Measurements from ENCODE around the gene CRYZL1. TPM values are rescaled to one million over a fixed set of nuclear protein-coding genes. Genes with fewer than 3 reads are reported as not detected.

Gene CRYZL1
- total and polyA plus RNA-seq, 2 donors (not counting 1 experiment from before 2014, with no cell fraction given): 30.6 to 60.6 TPM

DNA sequence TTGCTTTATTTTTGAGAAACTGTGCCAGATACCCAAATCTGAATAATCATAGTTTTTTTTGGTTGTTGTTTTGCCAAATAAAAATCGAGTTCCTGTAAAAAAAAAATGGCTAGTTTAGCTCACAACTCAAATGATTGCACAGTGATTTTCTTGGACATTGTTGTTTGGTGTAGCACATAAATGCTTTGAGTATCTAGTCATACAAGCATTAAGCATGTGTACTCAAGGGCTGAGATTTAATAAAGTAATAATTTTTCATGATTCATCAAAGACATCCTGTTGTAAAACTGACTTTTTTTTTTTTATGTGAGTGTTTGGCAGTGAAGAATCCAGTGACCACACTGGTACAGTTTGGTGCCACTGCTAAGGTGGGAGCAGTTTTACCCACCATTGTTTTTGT, 19.6 kb upstream of the CRYZL1 start:
- intact Hi-C loops (cut with micrococcal nuclease): no loop called here
- ATAC-seq (ENCODE audit: low read depth): no peak
- no peaks in the 10 kb centered on the region for H3K4me1 Mint-ChIP-seq

DNA sequence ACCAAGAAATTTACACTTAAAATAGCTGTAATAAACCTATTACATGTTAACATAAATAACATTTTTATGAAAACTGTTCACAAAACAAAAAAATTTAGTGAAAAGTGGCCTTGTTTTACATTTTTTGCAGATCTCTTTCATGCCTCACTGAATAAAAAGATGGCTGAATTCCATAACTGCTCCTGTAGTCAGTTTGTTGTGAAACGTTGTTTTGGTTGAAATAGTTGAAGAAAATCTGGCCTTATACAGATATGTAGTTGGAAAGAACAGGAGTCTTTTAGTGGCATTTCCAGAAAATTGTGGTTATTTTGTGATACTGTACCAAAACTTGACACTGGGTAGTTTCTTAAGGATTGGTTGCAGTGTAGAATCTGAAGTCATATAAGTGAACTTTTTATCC, 18.9 kb upstream of the CRYZL1 start:
- no peaks in the 10 kb centered on the region for H3K9me3 ChIP-seq (ENCODE audit: control extremely low read depth in 1 of 3, control insufficient read depth in 2 of 3, insufficient read depth in 1 of 3, low read length in 2 of 3)
- CTCF ChIA-PET: interaction anchor here (0.5 kb wide), 1 partner anchor 1053 kb away, joined by 3 read pairs; no protein-coding TSS in a partner anchor
- 100% methylated on average over 1 of the region's 1 CpG for WGBS (ENCODE audit: insufficient coverage)
- TF ChIP-seq EZH2 (IDR thresholded peaks at IDR 0.05; ENCODE audit: borderline replicate concordance, insufficient read depth, low read depth, low read length, poor library complexity, severe bottlenecking): no peak
- TF ChIP-seq, protein P1, sequence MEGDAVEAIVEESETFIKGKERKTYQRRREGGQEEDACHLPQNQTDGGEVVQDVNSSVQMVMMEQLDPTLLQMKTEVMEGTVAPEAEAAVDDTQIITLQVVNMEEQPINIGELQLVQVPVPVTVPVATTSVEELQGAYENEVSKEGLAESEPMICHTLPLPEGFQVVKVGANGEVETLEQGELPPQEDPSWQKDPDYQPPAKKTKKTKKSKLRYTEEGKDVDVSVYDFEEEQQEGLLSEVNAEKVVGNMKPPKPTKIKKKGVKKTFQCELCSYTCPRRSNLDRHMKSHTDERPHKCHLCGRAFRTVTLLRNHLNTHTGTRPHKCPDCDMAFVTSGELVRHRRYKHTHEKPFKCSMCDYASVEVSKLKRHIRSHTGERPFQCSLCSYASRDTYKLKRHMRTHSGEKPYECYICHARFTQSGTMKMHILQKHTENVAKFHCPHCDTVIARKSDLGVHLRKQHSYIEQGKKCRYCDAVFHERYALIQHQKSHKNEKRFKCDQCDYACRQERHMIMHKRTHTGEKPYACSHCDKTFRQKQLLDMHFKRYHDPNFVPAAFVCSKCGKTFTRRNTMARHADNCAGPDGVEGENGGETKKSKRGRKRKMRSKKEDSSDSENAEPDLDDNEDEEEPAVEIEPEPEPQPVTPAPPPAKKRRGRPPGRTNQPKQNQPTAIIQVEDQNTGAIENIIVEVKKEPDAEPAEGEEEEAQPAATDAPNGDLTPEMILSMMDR (IDR thresholded peaks at IDR 0.05): no peak
- Mint-ChIP-seq H3K4me3 (no peak overlapping the region), H3K9me3 (ENCODE audit: insufficient read depth) (no peaks in the 10 kb centered on the region), H3K27me3 (peaks cover 22% of the 10 kb centered on the region), H3K4me1 (no peaks in the 10 kb centered on the region), H3K27ac (no peak overlapping the region)
- H3K27ac ChIP-seq (ENCODE audit: low read length in 2 of 2): no peak overlapping the region
- H2AFZ ChIP-seq (ENCODE audit: insufficient read depth, low read depth, low read length, poor library complexity, severe bottlenecking): no peak overlapping the region
- H3K36me3 ChIP-seq (replicated peaks in 1 of 2; ENCODE audit: control extremely low read depth in 1 of 2, control insufficient read depth in 1 of 2, extremely low read depth in 1 of 2, insufficient read depth in 2 of 2, low read length in 1 of 2): no peaks in the 10 kb centered on the region
- intact Hi-C loops (cut with micrococcal nuclease): no loop called here
- H3K9ac ChIP-seq (ENCODE audit: low read length): no peak overlapping the region
- POLR2A ChIA-PET: no interaction called here
- no peak for DNase-seq
- no peak for ATAC-seq (ENCODE audit: low read depth)
- H3K4me1 ChIP-seq (ENCODE audit: control insufficient read depth in 2 of 2, insufficient read depth in 2 of 2, low read length in 2 of 2): no peaks in the 10 kb centered on the region
- H3K27me3 ChIP-seq (replicated peaks in 1 of 4; ENCODE audit: control extremely low read depth in 1 of 4, control insufficient read depth in 3 of 4, insufficient read depth in 4 of 4, low read length in 3 of 4): no peaks in the 10 kb centered on the region
- H3K4me3 ChIP-seq (ENCODE audit: control extremely low read depth in 1 of 5, extremely low read depth in 1 of 5, insufficient read depth in 1 of 5, low read depth in 2 of 5, low read length in 4 of 5): no peak overlapping the region
- H4K20me1 ChIP-seq (ENCODE audit: control insufficient read depth, insufficient read depth, low read length, poor library complexity, severe bottlenecking): no peaks in the 10 kb centered on the region
- no peak overlapping the region for H3K4me2 ChIP-seq (replicated peaks; ENCODE audit: low read depth, low read length, poor library complexity, severe bottlenecking)
- no peaks in the 10 kb centered on the region for H3K79me2 ChIP-seq (ENCODE audit: control insufficient read depth, insufficient read depth, low read length)

More for the DNA sequence above, 19.6 kb upstream of the CRYZL1 start:
- Histone ChIP-seq H3K4me3 (ENCODE audit: control extremely low read depth in 1 of 5, extremely low read depth in 1 of 5, insufficient read depth in 1 of 5, low read depth in 2 of 5, low read length in 4 of 5) (no peak overlapping the region), H3K9ac (ENCODE audit: low read length) (no peak overlapping the region), H4K20me1 (ENCODE audit: control insufficient read depth, insufficient read depth, low read length, poor library complexity, severe bottlenecking) (no peaks in the 10 kb centered on the region), H3K36me3 (replicated peaks in 1 of 2; ENCODE audit: control extremely low read depth in 1 of 2, control insufficient read depth in 1 of 2, extremely low read depth in 1 of 2, insufficient read depth in 2 of 2, low read length in 1 of 2) (no peaks in the 10 kb centered on the region), H2AFZ (ENCODE audit: insufficient read depth, low read depth, low read length, poor library complexity, severe bottlenecking) (no peak overlapping the region), H3K4me2 (replicated peaks; ENCODE audit: low read depth, low read length, poor library complexity, severe bottlenecking) (no peak overlapping the region), H3K9me3 (ENCODE audit: control extremely low read depth in 1 of 3, control insufficient read depth in 2 of 3, insufficient read depth in 1 of 3, low read length in 2 of 3) (no peaks in the 10 kb centered on the region), H3K4me1 (ENCODE audit: control insufficient read depth in 2 of 2, insufficient read depth in 2 of 2, low read length in 2 of 2) (no peaks in the 10 kb centered on the region), H3K27ac (ENCODE audit: low read length in 2 of 2) (no peak overlapping the region), H3K27me3 (replicated peaks in 1 of 4; ENCODE audit: control extremely low read depth in 1 of 4, control insufficient read depth in 3 of 4, insufficient read depth in 4 of 4, low read length in 3 of 4) (no peaks in the 10 kb centered on the region), H3K79me2 (ENCODE audit: control insufficient read depth, insufficient read depth, low read length) (no peaks in the 10 kb centered on the region)
- H3K27me3 Mint-ChIP-seq: peaks cover 22% of the 10 kb centered on the region
- TF ChIP-seq, protein P1 (IDR thresholded peaks at IDR 0.05): no peak
- TF ChIP-seq EZH2 (IDR thresholded peaks at IDR 0.05; ENCODE audit: borderline replicate concordance, insufficient read depth, low read depth, low read length, poor library complexity, severe bottlenecking): no peak
- ChIA-PET POLR2A (no interaction called here), CTCF (interaction anchor here (0.5 kb wide), 1 partner anchor 1053 kb away, joined by 3 read pairs; no protein-coding TSS in a partner anchor)
- H3K4me3 Mint-ChIP-seq: no peak overlapping the region
- WGBS (ENCODE audit: insufficient coverage): no CpG with 5 or more reads among the region's 1 CpG
- H3K27ac Mint-ChIP-seq: no peak overlapping the region
- no peak for DNase-seq
- H3K9me3 Mint-ChIP-seq (ENCODE audit: insufficient read depth): no peaks in the 10 kb centered on the region

Data from B cell (primary cell).